Measurements from ENCODE around the gene TBCC.

TBCC gene

DNA sequence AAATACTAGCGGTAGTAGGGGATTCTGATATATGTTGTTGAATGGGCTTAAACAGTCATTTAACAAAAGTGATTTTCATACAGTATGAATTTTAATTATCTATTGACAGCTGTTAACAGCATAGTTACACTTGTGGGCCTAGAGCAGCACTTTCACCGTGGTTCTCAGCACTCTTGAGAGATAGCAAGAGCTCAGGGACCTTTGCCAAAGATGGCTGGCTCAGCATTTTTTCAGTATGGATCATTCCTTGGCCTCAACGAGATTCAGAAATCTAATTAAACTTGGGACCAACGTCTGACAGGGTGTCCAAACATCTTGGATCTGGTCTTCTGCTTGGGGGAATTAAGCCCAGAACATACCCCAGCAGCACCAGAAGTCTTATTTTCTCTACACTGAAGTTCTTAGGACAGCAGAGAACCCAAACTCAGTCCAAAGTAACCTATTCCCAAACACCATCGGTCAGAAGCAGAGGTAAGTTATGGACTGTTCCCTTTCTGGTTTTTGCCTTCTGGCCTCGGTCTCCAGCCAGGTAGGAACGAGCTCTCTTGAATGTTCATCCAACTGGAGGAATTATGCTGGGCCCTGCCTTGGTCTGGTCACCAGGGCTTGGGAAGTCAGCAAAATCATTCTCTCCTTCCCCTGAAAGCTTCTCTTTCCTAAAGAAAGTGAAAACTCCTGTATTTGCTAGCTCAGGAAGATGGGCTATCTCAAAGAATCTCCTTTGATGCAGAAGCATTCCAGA is 49.2 kb downstream of the TBCC start:
- Histone ChIP-seq H3K4me3 (ENCODE audit: insufficient read depth, low read length, poor library complexity, severe bottlenecking) (no peak overlapping the region), H3K4me2 (ENCODE audit: low read depth, low read length, poor library complexity, severe bottlenecking) (no peak overlapping the region), H2AFZ (ENCODE audit: low read depth, low read length, severe bottlenecking) (no peak overlapping the region), H3K9me3 (ENCODE audit: insufficient read depth, low read length) (no peaks in the 10 kb centered on the region), H3K9ac (ENCODE audit: low read length) (no peak overlapping the region), H4K20me1 (ENCODE audit: low read depth, low read length) (no peaks in the 10 kb centered on the region), H3K9me2 (replicated peaks; ENCODE audit: insufficient read depth, low read length) (no peaks in the 10 kb centered on the region), H3F3A (ENCODE audit: insufficient read depth) (no peaks in the 10 kb centered on the region; the same call in 1 of the 2 replicates), H3K27ac (ENCODE audit: low read depth, low read length) (no peak overlapping the region), H3K36me3 (ENCODE audit: low read length) (no peaks in the 10 kb centered on the region; the same call in 1 of the 2 replicates), H3K79me2 (ENCODE audit: insufficient read depth, low read length) (no peaks in the 10 kb centered on the region), H3K27me3 (ENCODE audit: low read length) (no peaks in the 10 kb centered on the region)
- TF ChIP-seq EZH2phosphoT487 (conservative IDR thresholded peaks at IDR 0.05; ENCODE audit: low read length): no peak
- TF ChIP-seq, protein P1, sequence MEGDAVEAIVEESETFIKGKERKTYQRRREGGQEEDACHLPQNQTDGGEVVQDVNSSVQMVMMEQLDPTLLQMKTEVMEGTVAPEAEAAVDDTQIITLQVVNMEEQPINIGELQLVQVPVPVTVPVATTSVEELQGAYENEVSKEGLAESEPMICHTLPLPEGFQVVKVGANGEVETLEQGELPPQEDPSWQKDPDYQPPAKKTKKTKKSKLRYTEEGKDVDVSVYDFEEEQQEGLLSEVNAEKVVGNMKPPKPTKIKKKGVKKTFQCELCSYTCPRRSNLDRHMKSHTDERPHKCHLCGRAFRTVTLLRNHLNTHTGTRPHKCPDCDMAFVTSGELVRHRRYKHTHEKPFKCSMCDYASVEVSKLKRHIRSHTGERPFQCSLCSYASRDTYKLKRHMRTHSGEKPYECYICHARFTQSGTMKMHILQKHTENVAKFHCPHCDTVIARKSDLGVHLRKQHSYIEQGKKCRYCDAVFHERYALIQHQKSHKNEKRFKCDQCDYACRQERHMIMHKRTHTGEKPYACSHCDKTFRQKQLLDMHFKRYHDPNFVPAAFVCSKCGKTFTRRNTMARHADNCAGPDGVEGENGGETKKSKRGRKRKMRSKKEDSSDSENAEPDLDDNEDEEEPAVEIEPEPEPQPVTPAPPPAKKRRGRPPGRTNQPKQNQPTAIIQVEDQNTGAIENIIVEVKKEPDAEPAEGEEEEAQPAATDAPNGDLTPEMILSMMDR (IDR thresholded peaks at IDR 0.05; ENCODE audit: insufficient read depth, low read length, poor library complexity, severe bottlenecking): no peak

DNA sequence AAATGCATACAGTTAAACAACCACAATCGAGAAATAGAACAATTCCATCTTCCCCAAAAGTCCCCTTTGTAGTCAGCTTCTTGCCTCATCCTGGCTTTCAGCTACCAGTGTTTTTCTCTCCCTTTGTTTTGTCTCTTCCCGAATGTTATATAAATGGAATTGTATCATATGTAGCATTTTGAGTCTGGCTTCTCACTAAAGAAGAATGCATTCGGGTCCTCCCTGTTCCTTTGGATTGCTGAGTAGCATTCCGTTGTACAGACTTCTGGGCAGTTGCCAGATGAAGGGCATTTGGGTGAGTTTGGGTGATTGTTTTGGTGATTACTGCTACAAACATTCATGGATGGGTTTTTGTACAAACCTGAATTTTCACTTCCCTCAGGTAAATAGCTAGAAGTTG is 51.3 kb downstream of the TBCC start:
- no peaks in the 10 kb centered on the region for H3K27me3 ChIP-seq (ENCODE audit: low read length)
- no peak for TF ChIP-seq EZH2phosphoT487 (conservative IDR thresholded peaks at IDR 0.05; ENCODE audit: low read length)
- TF ChIP-seq, protein P1 (IDR thresholded peaks at IDR 0.05; ENCODE audit: insufficient read depth, low read length, poor library complexity, severe bottlenecking): no peak
- no peak overlapping the region for H3K4me2 ChIP-seq (ENCODE audit: low read depth, low read length, poor library complexity, severe bottlenecking)
- H2AFZ ChIP-seq (ENCODE audit: low read depth, low read length, severe bottlenecking): no peak overlapping the region
- H3K79me2 ChIP-seq (ENCODE audit: insufficient read depth, low read length): no peaks in the 10 kb centered on the region
- no peaks in the 10 kb centered on the region for H3K9me3 ChIP-seq (ENCODE audit: insufficient read depth, low read length)
- no peak overlapping the region for H3K27ac ChIP-seq (ENCODE audit: low read depth, low read length)
- no peak overlapping the region for H3K4me3 ChIP-seq (ENCODE audit: insufficient read depth, low read length, poor library complexity, severe bottlenecking)
- no peaks in the 10 kb centered on the region; the same call in 1 of the 2 replicates for H3F3A ChIP-seq (ENCODE audit: insufficient read depth)
- peaks cover 7% of the 10 kb centered on the region; the same call in 1 of the 2 replicates for H3K36me3 ChIP-seq (ENCODE audit: low read length)
- no peak overlapping the region for H3K9ac ChIP-seq (ENCODE audit: low read length)
- H3K9me2 ChIP-seq (replicated peaks; ENCODE audit: insufficient read depth, low read length): no peaks in the 10 kb centered on the region
- H4K20me1 ChIP-seq (ENCODE audit: low read depth, low read length): no peaks in the 10 kb centered on the region

All from SU-DHL-6 (cell line).